HepG2 (cell line): ENCODE data around the gene OVOL2. TPM values are rescaled to one million over a fixed set of nuclear protein-coding genes. Genes with fewer than 3 reads are reported as not detected.

Source experiments
- ATAC-seq: fragments of 200-7000 bp; cut with Tn5 transposase; 3 replicates; pipeline ENCODE4 v1.9.1; 2020; ENCODE audit warnings: mild to moderate bottlenecking, moderate library complexity
- BruUV-seq: library from RNA; stranded (reverse); fragments of 400-500 nt; replicated peaks from 2 replicates; lab custom pipeline; 2021; lab: Mats Ljungman, UMichigan
- CTCF ChIA-PET: fragments of 300-600 bp; formaldehyde crosslinking; extraction: SDS; loops from one replicate; lab custom pipeline; 2021; ENCODE audit warnings: low total read pairs, inconsistent platforms, low intra/inter-chr PET ratio; lab: Yijun Ruan, JAX
- POLR2A ChIA-PET: fragments of 350-600 bp; sonication (Branson Sonifier 250); formaldehyde crosslinking; loops from one replicate; lab custom pipeline; 2020; ENCODE audit warnings: antibody characterized with exemption, inconsistent platforms; lab: Yijun Ruan, JAX
- DNase-seq: peaks from one replicate; pipeline ENCODE4 v3.0.0-alpha.2; 2015; ENCODE audit warnings: low spot score
- FAIRE-seq: peaks from 3 replicates; lab custom pipeline; 2011; peaks lifted over from hg19 to GRCh38; lab: Jason Lieb, UNC
- H2AFZ ChIP-seq: one replicate; pipeline ENCODE4 v1.6.1; 2011; ENCODE audit warnings: low read length, inconsistent platforms
- H3K27ac ChIP-seq: fragments of 300-600 bp; 3 replicates; pipeline ENCODE4 v1.8.0; 2011; ENCODE audit warnings: mixed run types, mild to moderate bottlenecking, mixed read lengths, low read length, inconsistent platforms; ENCODE audit not compliant: insufficient read depth; ENCODE audit errors: extremely low read length
- H3K27me3 ChIP-seq, 2 experiments: fragments of 200-600 bp in 1 of 2; 2 replicates in 1 of 2; 3 replicates in 1 of 2; pipeline versions ENCODE4 v1.6.0 to v1.8.0; 2011; ENCODE audit warnings: low read length in 2 of 2, mild to moderate bottlenecking in 2 of 2, moderate library complexity in 2 of 2, inconsistent platforms in 1 of 2; ENCODE audit not compliant: insufficient read depth in 2 of 2, control insufficient read depth in 1 of 2
- H3K36me3 ChIP-seq, 2 experiments: fragments of 200-600 bp in 1 of 2; replicated peaks in 1 of 2; 2 replicates in 1 of 2; 3 replicates in 1 of 2; pipeline versions ENCODE4 v1.5.1 to v1.8.0; 2011; ENCODE audit warnings: low read length in 2 of 2, inconsistent platforms in 1 of 2; ENCODE audit not compliant: insufficient read depth in 2 of 2, control insufficient read depth in 1 of 2
- H3K4me1 ChIP-seq: 2 replicates; pipeline ENCODE4 v1.5.1; 2012; ENCODE audit warnings: low read length, inconsistent platforms; ENCODE audit not compliant: insufficient read depth
- H3K4me2 ChIP-seq: 2 replicates; pipeline ENCODE4 v1.6.0; 2011; ENCODE audit warnings: low read depth, low read length, inconsistent platforms
- H3K4me3 ChIP-seq, 3 experiments: fragments of 200-600 bp in 1 of 3; sonication (generic), shearing (Covaris generic) in 1 of 3; replicated peaks in 1 of 3; 2 replicates each; pipeline ENCODE4 v1.5.1; 2011 to 2016; ENCODE audit warnings: low read length in 3 of 3, inconsistent platforms in 2 of 3, low read depth in 2 of 3, mild to moderate bottlenecking in 2 of 3, control low read depth in 1 of 3, mixed read lengths in 1 of 3; ENCODE audit not compliant: insufficient read depth in 1 of 3
- H3K79me2 ChIP-seq: one replicate; pipeline ENCODE4 v1.6.1; 2011; ENCODE audit warnings: low read length, inconsistent platforms; ENCODE audit not compliant: insufficient read depth
- H3K9ac ChIP-seq: 2 replicates; pipeline ENCODE4 v1.6.0; 2011; ENCODE audit warnings: mild to moderate bottlenecking, low read depth, low read length, inconsistent platforms; ENCODE audit not compliant: insufficient read depth
- H3K9me3 ChIP-seq: 2 replicates; pipeline ENCODE4 v1.5.1; 2012; ENCODE audit warnings: mild to moderate bottlenecking, low read length
- H4K20me1 ChIP-seq: 2 replicates; pipeline ENCODE4 v1.6.0; 2011; ENCODE audit warnings: inconsistent platforms, mild to moderate bottlenecking, low read length, moderate library complexity; ENCODE audit not compliant: insufficient read depth
- CBX5 ChIP-seq: sonication (generic); formaldehyde crosslinking; IDR thresholded peaks from 2 replicates; pipeline ENCODE4 v1.4.0; 2020; ENCODE audit warnings: missing genetic modification reagents, borderline replicate concordance
- DNMT1 ChIP-seq: sonication (generic); formaldehyde crosslinking; IDR thresholded peaks from 2 replicates; pipeline ENCODE4 v1.5.1; 2020; ENCODE audit warnings: mild to moderate bottlenecking, missing genetic modification reagents
- ETV5 ChIP-seq: IDR thresholded peaks from 2 replicates; pipeline ENCODE4 v1.6.1; 2018; ENCODE audit warnings: missing biosample characterization, missing genetic modification reagents, inconsistent platforms, borderline replicate concordance
- HNF4A ChIP-seq: sonication (generic); formaldehyde crosslinking; IDR thresholded peaks from 2 replicates; pipeline ENCODE4 v1.4.0; 2020; ENCODE audit warnings: missing genetic modification reagents
- JARID2 ChIP-seq: sonication (generic); formaldehyde crosslinking; IDR thresholded peaks from 2 replicates; pipeline ENCODE4 v1.8.1; 2023; ENCODE audit warnings: missing genetic modification reagents, inconsistent platforms; ENCODE audit not compliant: insufficient replicate concordance
- KMT2B ChIP-seq: IDR thresholded peaks from 2 replicates; pipeline ENCODE4 v1.6.1; 2016; ENCODE audit warnings: missing genetic modification reagents, missing compliant biosample characterization
- LCORL ChIP-seq, 2 experiments: fragments of 450-650 bp in 1 of 2; sonication (generic) in 1 of 2; formaldehyde crosslinking in 1 of 2; IDR thresholded peaks; 2 replicates each; pipeline versions ENCODE4 v1.5.0 to v1.6.1; 2017 to 2020; ENCODE audit warnings: antibody characterized with exemption in 1 of 2, missing genetic modification reagents in 1 of 2
- MEIS2 ChIP-seq: sonication (generic); formaldehyde crosslinking; IDR thresholded peaks from 2 replicates; pipeline ENCODE4 v1.9.0; 2021; ENCODE audit warnings: mild to moderate bottlenecking, missing genetic modification reagents
- PHB2 ChIP-seq: fragments of 450-650 bp; IDR thresholded peaks from 2 replicates; pipeline ENCODE4 v1.6.1; 2018; ENCODE audit not compliant: partially characterized antibody
- TBL1XR1 ChIP-seq: fragments of 150-350 bp; IDR thresholded peaks from 2 replicates; pipeline ENCODE4 v1.6.1; 2014; ENCODE audit warnings: borderline replicate concordance, low read length; ENCODE audit not compliant: partially characterized antibody
- TCF7 ChIP-seq: sonication (generic); IDR thresholded peaks from 2 replicates; pipeline ENCODE4 v1.6.1; 2016; ENCODE audit warnings: antibody characterized with exemption, low read depth
- TGIF2 ChIP-seq: IDR thresholded peaks from 2 replicates; pipeline ENCODE4 v1.6.1; 2016; ENCODE audit warnings: control low read depth, missing compliant biosample characterization
- THRA ChIP-seq: sonication (generic); formaldehyde crosslinking; IDR thresholded peaks from 2 replicates; pipeline ENCODE4 v1.4.0; 2020; ENCODE audit warnings: missing genetic modification reagents, borderline replicate concordance
- ZBTB42 ChIP-seq: sonication (generic); formaldehyde crosslinking; IDR thresholded peaks from 2 replicates; pipeline ENCODE4 v1.5.0; 2020; ENCODE audit warnings: mild to moderate bottlenecking, missing genetic modification reagents
- ZNF101 ChIP-seq: sonication (generic); formaldehyde crosslinking; IDR thresholded peaks from 2 replicates; pipeline ENCODE4 v1.4.0; 2020; ENCODE audit warnings: mild to moderate bottlenecking, low read depth, missing genetic modification reagents, borderline replicate concordance
- ZNF143 ChIP-seq: sonication (generic); formaldehyde crosslinking; IDR thresholded peaks from 2 replicates; pipeline ENCODE4 v1.4.0; 2020; ENCODE audit warnings: missing genetic modification reagents
- ZNF430 ChIP-seq: sonication (generic); formaldehyde crosslinking; IDR thresholded peaks from 2 replicates; pipeline ENCODE4 v1.9.0; 2021; ENCODE audit warnings: mild to moderate bottlenecking, missing genetic modification reagents
- ZNF431 ChIP-seq: sonication (generic); formaldehyde crosslinking; IDR thresholded peaks from 2 replicates; pipeline ENCODE4 v1.9.0; 2022; ENCODE audit warnings: missing genetic modification reagents, low read depth, mild to moderate bottlenecking, borderline replicate concordance
- ZNF547 ChIP-seq: sonication (generic); formaldehyde crosslinking; IDR thresholded peaks from 2 replicates; pipeline ENCODE4 v1.5.1; 2020; ENCODE audit warnings: mild to moderate bottlenecking, missing genetic modification reagents
- ZNF605 ChIP-seq: sonication (generic); formaldehyde crosslinking; IDR thresholded peaks from 2 replicates; pipeline ENCODE4 v1.8.0; 2022; ENCODE audit warnings: mild to moderate bottlenecking, missing genetic modification reagents
- whole genome bisulfite sequencing: methylation state at CpG from one replicate; pipeline ENCODE4 v1.1.6; 2017; ENCODE audit warnings: low lambda C conversion rate; 5-methylcytosine and 5-hydroxymethylcytosine counted together
- in situ Hi-C: cut with HindIII; loops from 2 replicates; pipeline ENCODE4 v1.10.0; 2017; ENCODE audit warnings: low pct_unique_long_range_greater_than_20kb; ENCODE audit not compliant: extremely low pct_ligation_motif_present
- intact Hi-C: fragments of 100-400 bp; cut with micrococcal nuclease; formaldehyde crosslinking; loops from one replicate; pipeline ENCODE4 v1.10.0; 2022; ENCODE audit not compliant: unreplicated experiment
- polyA plus RNA-seq, 8 experiments: library from polyadenylated mRNA; depleted of rRNA in 3 of 8; stranded (reverse) in 7 of 8; unstranded in 1 of 8; fragments of >200 nt; fragmentation: Illumina TruSeq in 4 of 8; extraction: Trizol in 4 of 8; gene quantifications; 2 replicates each; pipeline versions ENCODE4 v1.2.1 to v1.2.3, GENCODE V29; 2011 to 2016; ENCODE audit warnings: low read depth in 4 of 8, missing spikeins in 1 of 8, mixed read lengths in 1 of 8; ENCODE audit not compliant: insufficient read depth in 1 of 8
- total RNA-seq, 5 experiments: library from RNA; depleted of rRNA; stranded (reverse); fragments of >200 nt; fragmentation: Illumina TruSeq; extraction: Trizol; gene quantifications; 2 replicates each; pipeline ENCODE4 v1.2.3, GENCODE V29; 2016; ENCODE audit warnings: low read depth in 1 of 5
- TF ChIP-seq, protein P1 (sequence below): sonication (generic); formaldehyde crosslinking; IDR thresholded peaks from 2 replicates; pipeline ENCODE4 v1.5.1; 2020; ENCODE audit warnings: missing genetic modification reagents, mild to moderate bottlenecking, borderline replicate concordance

Gene OVOL2
- total and polyA plus RNA-seq, 2 of the 13 experiments (the other 11 are each of a cell fraction or from before 2014, with no cell fraction given), result 0.20 to 0.31 TPM

- Histone ChIP-seq H2AFZ (no peak overlapping the region), H3K9ac (no peak overlapping the region), H3K79me2 (no peaks in the 10 kb centered on the region), H3K9me3 (no peaks in the 10 kb centered on the region), H3K4me3 (peak overlapping the region in 1 of 3 experiments; percentile 1; a peak in 1 of 6 replicates), H3K27me3 (peaks cover 5 to 44% of the 10 kb centered on the region in 2 experiments; a peak in 4 of 5 replicates), H3K4me2 (peak overlapping the region; percentile 46), H3K36me3 (no peaks in the 10 kb centered on the region), H4K20me1 (no peaks in the 10 kb centered on the region), H3K4me1 (peaks cover 68% of the 10 kb centered on the region), H3K27ac (no peak overlapping the region)
- FAIRE-seq (no peak), DNase-seq (no peak), ATAC-seq (no peak)
- intact Hi-C loops, result loop anchor here (10.0 kb wide), 1 partner anchor 131 kb away; the partner anchor contains the start of genes KAT14 and PET117
- ChIA-PET POLR2A (interaction anchor here (0.9 to 2.7 kb wide), 6 partner anchors 9 to 459 kb away, joined by 3 to 7 read pairs (median 3); no protein-coding TSS in a partner anchor), CTCF (no interaction called here)
- no peak for TF ChIP-seq ETV5 (CRISPR knock-in tag)
- TF ChIP-seq ZBTB42 (CRISPR knock-in tag), result 0 out of 2 replicates have a peak, but pooled peaks have one; percentile 7
- no peak for TF ChIP-seq HNF4A
- TF ChIP-seq ZNF430 (CRISPR knock-in tag), result no peak
- TF ChIP-seq ZNF605 (CRISPR knock-in tag), result no peak
- TF ChIP-seq, protein P1, sequence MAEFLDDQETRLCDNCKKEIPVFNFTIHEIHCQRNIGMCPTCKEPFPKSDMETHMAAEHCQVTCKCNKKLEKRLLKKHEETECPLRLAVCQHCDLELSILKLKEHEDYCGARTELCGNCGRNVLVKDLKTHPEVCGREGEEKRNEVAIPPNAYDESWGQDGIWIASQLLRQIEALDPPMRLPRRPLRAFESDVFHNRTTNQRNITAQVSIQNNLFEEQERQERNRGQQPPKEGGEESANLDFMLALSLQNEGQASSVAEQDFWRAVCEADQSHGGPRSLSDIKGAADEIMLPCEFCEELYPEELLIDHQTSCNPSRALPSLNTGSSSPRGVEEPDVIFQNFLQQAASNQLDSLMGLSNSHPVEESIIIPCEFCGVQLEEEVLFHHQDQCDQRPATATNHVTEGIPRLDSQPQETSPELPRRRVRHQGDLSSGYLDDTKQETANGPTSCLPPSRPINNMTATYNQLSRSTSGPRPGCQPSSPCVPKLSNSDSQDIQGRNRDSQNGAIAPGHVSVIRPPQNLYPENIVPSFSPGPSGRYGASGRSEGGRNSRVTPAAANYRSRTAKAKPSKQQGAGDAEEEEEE (CRISPR knock-in tag), result no peak
- TF ChIP-seq MEIS2, result 0 out of 2 replicates have a peak, but pooled peaks have one; percentile 16
- TF ChIP-seq CBX5 (CRISPR knock-in tag), result no peak
- TF ChIP-seq TGIF2 (CRISPR knock-in tag), result 0 out of 2 replicates have a peak, but pooled peaks have one; percentile 44
- TF ChIP-seq ZNF431 (CRISPR knock-in tag), result no peak
- no peak for TF ChIP-seq LCORL (IDR thresholded peaks at IDR 0.05)
- 0 out of 2 replicates have a peak, but pooled peaks have one; percentile 37 for TF ChIP-seq LCORL (CRISPR knock-in tag; IDR thresholded peaks at IDR 0.05)
- no peak for TF ChIP-seq TBL1XR1
- no peak for TF ChIP-seq PHB2
- 0 out of 2 replicates have a peak, but pooled peaks have one; percentile 42 for TF ChIP-seq ZNF101 (CRISPR knock-in tag)
- no peak for TF ChIP-seq THRA
- 0 out of 2 replicates have a peak, but pooled peaks have one; percentile 24 for TF ChIP-seq ZNF143
- no peak for TF ChIP-seq TCF7
- TF ChIP-seq KMT2B (CRISPR knock-in tag), result no peak
- no peak for TF ChIP-seq JARID2
- no peak for TF ChIP-seq ZNF547 (CRISPR knock-in tag)
- no peak for TF ChIP-seq DNMT1
- WGBS, result 9% methylated on average over 5 of the region's 5 CpGs
- in situ Hi-C loops, result no loop called here
- no TSS peak for BruUV-seq
Measured at GRCh38 chr20:18003897-18004296, 53.8 kb downstream of the OVOL2 start.
